Right renal cortex interstitium (tissue), 3 donors: ENCODE results near the gene STARD4. TPM values are rescaled to one million over a fixed set of nuclear protein-coding genes. Genes with fewer than 3 reads are reported as not detected.

Experiments used
- DNase-seq, 3 donors: peaks; one replicate each; pipeline ENCODE4 v3.0.0-alpha.2; 2013; ENCODE audit warnings: low read depth in 3 of 3, low spot score in 2 of 3
- polyA plus RNA-seq, 3 donors: library from polyadenylated mRNA; unstranded; fragments of 120-200 nt; gene quantifications; one replicate each; pipeline ENCODE4 v1.2.1, GENCODE V29; 2013; ENCODE audit not compliant: insufficient read length in 3 of 3

The STARD4 gene
- polyA plus RNA-seq, result 10 to 100 TPM; 20.0 to 26.2 (median 21.8) TPM

DNA sequence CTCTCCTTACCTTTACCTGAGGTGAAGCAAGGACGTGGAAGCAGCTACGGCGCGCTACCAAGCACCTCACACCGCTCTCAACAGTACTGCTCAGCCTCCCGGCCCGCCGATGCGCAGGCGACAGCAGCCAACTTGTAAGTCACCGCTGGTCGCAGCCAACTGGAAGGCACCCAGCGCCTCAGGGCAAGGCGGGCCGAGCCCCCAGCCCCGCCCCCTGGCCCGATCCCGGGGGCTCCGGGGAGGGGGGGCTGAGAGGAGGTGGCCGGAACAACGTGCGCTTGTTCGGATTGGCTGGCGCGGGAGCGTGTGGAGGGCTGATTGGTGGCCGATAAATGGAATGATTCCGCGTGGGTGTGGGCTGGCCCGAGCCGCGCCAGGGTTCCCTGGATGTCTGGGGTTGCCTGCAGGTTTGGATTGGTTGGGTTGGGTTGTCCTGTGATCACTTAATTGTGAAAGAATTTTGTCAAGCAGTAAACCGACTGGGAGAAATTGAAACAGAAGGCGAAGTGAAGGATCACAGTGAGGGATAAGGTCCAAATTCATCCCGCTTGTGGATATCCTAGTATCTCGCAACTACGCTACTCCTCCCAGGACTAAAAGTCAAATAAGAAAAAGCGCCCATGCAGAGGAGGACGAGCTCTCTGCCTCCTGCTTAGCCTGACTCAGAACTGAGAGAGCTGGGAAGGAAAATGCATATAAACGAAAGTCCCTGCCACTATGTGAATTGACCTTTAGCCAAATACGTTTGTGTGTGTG is at the start of gene STARD4:
Gene STARD4, minus strand, starts transcription at position 161 of the 756 bp plus-strand sequence. CDS start 5,102 bp downstream, outside the sequence.
- peak; percentile 75 to 87 (median 80) for DNase-seq

DNA sequence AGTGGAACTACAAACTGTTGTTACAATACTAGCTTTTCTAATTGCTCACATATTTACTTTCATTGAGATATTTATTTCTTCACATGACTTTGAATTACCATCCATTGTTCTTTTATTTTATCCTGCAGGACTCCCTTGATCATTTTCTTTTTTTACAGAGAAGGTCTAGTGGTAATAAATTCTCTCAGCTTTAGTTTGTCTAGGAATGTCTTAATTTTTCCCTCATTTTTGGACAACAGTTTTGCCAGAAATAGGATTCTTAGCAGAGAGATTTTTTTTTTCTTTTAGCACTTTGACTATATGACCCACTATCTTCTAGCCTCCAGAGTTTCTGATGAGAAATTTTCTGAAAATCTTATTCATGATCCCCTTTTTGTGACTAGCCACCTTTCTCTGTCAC is 47.3 kb upstream of the STARD4 start:
- no peak for DNase-seq

- DNase-seq, result no peak
These were observed 45.4 kb upstream of the STARD4 start for GRCh38 chr5:111557686-111558085.

GRCh38 chr5:111557111-111557510 is 44.8 kb upstream of the STARD4 start:
- DNase-seq, result no peak

GRCh38 chr5:111556501-111556900 is 44.2 kb upstream of the STARD4 start:
- no peak for DNase-seq

- DNase-seq, result no peak
These were observed 43.4 kb upstream of the STARD4 start for GRCh38 chr5:111555760-111556159.

DNA sequence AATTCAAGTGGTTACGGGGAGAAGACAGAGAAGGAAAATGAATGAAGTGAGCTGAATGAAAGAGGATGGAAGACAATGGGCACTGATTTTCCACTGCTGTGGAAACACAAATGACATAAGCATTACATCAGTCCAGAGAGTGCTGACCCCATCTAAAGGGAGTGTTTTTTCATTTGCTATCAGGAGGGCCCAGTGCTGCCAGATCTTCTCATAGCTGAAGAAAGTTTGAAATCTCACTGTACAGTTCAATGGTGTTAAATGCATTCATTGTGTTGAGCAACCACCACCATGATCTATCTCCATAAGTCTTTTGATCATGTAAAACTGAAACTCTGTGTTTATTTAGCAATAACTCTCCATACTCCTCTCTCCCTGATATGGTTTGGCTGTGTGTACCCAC is 41.5 kb upstream of the STARD4 start:
- no peak for DNase-seq

- DNase-seq, result no peak
These were observed 40.6 kb upstream of the STARD4 start for GRCh38 chr5:111552896-111553295.

- DNase-seq, result no peak
These were observed 40.2 kb upstream of the STARD4 start for GRCh38 chr5:111552492-111552891.

GRCh38 chr5:111551569-111552275 is 39.4 kb upstream of the STARD4 start:
- no peak for DNase-seq

DNA sequence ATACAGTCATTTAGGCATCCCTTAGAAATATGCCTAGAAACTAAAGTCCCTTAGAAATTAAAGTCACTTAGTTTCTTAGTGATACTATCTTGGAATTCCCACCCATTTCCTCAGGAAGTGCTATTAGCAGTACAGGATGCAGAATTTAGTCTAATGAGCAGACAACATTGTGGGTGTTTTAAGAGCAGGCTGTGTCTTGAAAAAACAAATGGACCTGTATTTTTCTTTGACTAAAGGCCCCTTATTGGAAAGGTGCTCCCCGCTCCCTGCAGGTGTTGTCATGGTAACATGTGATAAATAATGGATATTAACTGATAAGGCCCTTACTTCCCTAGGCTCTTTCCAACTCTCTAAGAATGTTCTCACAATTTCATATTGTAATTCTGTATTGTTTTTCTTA is 38.8 kb upstream of the STARD4 start:
- no peak for DNase-seq

GRCh38 chr5:111550282-111551020 is 38.1 kb upstream of the STARD4 start:
- DNase-seq, result peak; percentile 78 to 82 (median 82)

DNA sequence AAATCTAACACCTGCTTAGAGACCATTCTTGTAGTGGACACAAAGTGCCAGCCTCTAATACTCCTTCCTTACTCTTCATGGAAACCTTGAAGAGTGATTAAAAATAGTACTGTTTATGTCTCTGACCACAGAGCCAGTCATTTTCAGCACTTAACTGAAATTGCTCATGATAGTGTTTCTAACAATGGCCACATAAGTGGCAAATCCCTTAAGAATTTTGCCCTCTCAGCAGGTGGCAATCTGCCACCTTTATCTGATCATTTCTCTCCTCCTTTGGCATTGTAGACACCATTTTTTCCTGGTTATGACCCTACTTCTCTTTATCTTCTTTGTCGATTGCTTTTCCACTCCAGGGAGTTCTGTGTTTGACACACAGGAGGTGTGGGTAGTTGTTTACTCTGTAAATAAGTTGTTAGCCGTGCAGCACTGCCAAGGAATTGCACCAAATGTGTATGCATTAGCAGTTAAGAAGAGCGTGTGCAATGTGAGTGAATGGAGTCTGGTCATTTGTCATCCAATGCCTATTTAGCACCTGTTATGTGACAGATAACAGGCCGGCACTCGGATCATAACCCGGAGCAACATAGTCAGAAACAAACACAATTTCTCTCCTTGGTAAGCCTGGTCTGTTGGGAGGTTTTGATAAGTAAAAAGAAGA is 36.8 kb upstream of the STARD4 start:
- DNase-seq, result no peak

DNA sequence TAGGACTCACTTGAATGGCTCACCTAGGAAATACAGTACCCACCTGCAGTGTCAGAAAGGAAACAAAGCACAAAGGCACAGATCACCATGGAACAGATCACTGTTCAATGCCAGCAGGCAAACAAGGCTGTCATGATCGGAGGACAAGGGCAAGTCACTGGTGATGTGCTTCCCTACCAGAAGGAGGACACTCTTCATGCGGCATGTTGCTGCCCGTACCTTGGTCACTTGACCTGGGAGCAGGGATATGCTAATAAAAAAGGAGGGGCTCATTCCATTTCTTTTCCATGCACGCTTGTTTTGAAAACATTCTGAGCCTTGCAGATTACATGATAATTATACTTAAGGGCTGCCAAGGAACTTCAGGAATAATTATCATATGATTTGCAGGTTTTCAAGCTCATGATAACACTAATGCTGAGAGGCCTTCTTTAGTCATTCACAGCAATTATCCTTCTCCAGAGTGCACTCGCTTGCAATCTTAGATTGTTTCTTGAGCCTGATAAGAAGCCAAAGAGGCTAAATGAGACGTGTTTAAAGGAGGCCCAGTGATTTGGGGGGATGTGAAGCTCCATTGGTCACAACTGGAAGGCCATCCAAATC is 36.1 kb upstream of the STARD4 start:
- DNase-seq, result no peak

GRCh38 chr5:111545031-111545430 is 32.7 kb upstream of the STARD4 start:
- no peak for DNase-seq

DNA sequence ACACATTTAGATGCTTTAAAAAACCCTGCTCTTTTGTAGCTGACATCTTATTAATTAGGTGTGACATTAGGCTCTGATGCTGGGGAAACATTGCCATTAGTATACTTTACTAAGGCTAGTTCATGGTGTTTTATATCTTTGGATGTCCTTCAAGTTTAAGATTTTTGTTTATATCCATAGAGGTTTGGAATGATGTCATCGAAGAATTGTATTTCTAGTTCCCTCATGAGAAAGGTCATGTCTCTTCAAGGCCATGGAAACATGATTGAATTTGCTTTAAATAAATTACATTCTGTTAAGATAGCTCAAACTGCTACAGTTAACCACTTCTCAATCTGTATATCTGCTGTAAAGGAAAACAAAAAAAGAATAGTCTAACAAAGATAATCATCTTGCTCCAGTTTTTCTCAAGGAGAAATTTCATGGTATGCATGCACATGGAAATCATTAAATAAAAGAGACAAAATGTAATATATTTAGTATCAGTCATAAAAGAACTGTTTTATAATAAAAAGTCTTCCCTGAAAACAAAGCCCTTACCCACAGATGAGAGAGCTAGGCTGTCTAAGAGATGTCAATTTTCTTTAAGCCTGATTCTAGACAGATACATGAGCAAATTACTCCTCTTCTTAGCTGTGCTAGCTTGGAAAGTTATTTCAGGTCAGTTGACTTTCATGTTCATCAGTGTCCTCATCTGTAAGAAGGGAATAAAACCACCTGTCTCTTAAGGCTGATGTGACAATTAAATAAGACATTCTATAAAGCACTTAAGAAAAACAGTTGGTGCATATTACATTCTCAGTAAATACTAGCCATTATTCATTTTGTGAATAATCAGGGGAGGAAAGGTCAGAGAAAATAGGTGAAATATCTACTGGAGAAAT is 25.0 kb upstream of the STARD4 start:
- no peak for DNase-seq

- DNase-seq, result no peak
These were observed 23.7 kb upstream of the STARD4 start for GRCh38 chr5:111535879-111536549.

- DNase-seq, result no peak
These were observed 20.7 kb upstream of the STARD4 start for GRCh38 chr5:111532886-111533582.
